NCI-H526 treated with DMSO at 0.1 percent for 48 hours (cell line): Measurements from ENCODE around the gene TPGS1.
"Not testable (repeated sequence)": the region's sequence is repeated elsewhere in the genome, so short reads cannot be mapped to it uniquely, and the experiment has no call there.

Source experiments
- DNase-seq: peaks from one replicate; lab custom pipeline; 2025; lab: John Stamatoyannopoulos, UW

TPGS1 gene

GRCh38 chr19:475360-475759 is 31.9 kb upstream of the TPGS1 start:
- DNase-seq: no peak

GRCh38 chr19:478236-478903 is 28.9 kb upstream of the TPGS1 start:
- DNase-seq: peak; percentile 72

- DNase-seq: no peak
Measured at GRCh38 chr19:478976-479375, 28.3 kb upstream of the TPGS1 start.

GRCh38 chr19:480016-480855 is 27.1 kb upstream of the TPGS1 start:
- peak; percentile 29 for DNase-seq

GRCh38 chr19:481100-481499 is 26.2 kb upstream of the TPGS1 start:
- DNase-seq: not testable (repeated sequence)

- DNase-seq: no peak
Measured at GRCh38 chr19:482186-483041, 24.9 kb upstream of the TPGS1 start.

GRCh38 chr19:483332-484072 is 23.8 kb upstream of the TPGS1 start:
- no peak for DNase-seq

GRCh38 chr19:484494-484893 is 22.8 kb upstream of the TPGS1 start:
- no peak for DNase-seq

- DNase-seq: no peak
Measured at GRCh38 chr19:485077-485476, 22.2 kb upstream of the TPGS1 start.

GRCh38 chr19:485583-486236 is 21.6 kb upstream of the TPGS1 start:
- no peak for DNase-seq

- peak; percentile 77 for DNase-seq
Measured at GRCh38 chr19:488505-489417, 18.5 kb upstream of the TPGS1 start.

- DNase-seq: no peak
Measured at GRCh38 chr19:489418-490196, 17.7 kb upstream of the TPGS1 start.

GRCh38 chr19:491146-491741 is 16.1 kb upstream of the TPGS1 start:
- DNase-seq: no peak

GRCh38 chr19:492091-492531 is 15.2 kb upstream of the TPGS1 start:
- DNase-seq: no peak

- DNase-seq: no peak
Measured at GRCh38 chr19:493391-494170, 13.7 kb upstream of the TPGS1 start.

GRCh38 chr19:494171-495080 is 12.9 kb upstream of the TPGS1 start:
- DNase-seq: no peak

GRCh38 chr19:495081-495401 is 12.3 kb upstream of the TPGS1 start:
- no peak for DNase-seq
